Brain pericyte (primary cell): ENCODE measurements around the gene ZNF397.
"Not testable (repeated sequence)": the region's sequence is repeated elsewhere in the genome, so short reads cannot be mapped to it uniquely, and the experiment has no call there.

Source experiments
- DNase-seq: peaks from one replicate; pipeline ENCODE4 v3.0.0-alpha.2; 2012; ENCODE audit warnings: low read depth, low spot score

ZNF397 gene

GRCh38 chr18:35240664-35241447 is at the start of gene ZNF397:
Gene ZNF397 (plus strand): TSS chr18:35241034. CDS start chr18:35242471, 1,437 bp downstream.
- DNase-seq, result peak; percentile 82

DNA sequence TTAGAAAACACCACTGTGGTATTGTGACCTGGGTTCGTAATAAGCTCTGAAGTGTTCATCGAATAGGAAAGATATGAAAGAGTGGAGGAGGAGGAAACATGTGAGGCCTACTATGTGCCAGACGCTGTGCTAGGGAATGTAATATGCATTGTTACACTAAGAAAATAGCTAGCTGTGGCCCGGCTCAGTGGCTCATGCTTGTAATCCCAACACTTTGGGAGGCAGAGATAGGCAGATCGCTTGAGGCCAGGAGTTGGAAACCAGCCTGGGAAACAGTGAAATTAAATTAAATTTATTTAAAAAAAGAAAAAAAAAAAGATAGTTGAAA is 49.2 kb upstream of the ZNF397 start:
- no peak for DNase-seq

- no peak for DNase-seq
Observed at GRCh38 chr18:35192415-35192814, 48.4 kb upstream of the ZNF397 start.

GRCh38 chr18:35193316-35193715 is 47.5 kb upstream of the ZNF397 start:
- no peak for DNase-seq

- DNase-seq, result no peak
Observed at GRCh38 chr18:35197296-35197695, 43.5 kb upstream of the ZNF397 start.

- DNase-seq, result no peak
Observed at GRCh38 chr18:35201256-35201931, 39.4 kb upstream of the ZNF397 start.

DNA sequence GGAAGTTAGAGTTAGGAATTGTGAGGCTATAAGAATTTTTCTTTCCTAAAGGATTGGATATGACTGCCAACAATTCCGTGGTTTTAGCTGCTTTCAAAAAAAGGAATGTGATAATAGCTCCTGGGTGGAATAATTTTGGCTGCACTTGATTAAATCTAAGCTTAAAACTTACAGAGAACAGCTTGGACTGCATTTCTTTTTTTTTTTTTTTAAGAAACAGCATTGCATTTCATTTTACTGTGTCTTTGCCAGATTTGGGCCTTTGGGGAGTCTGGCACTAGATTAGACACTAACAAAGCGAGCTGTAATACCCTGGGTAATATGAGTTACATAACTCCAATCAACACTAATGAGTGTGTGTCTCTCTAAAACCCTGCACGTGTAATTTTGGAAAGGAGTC is 37.8 kb upstream of the ZNF397 start:
- DNase-seq, result no peak

DNA sequence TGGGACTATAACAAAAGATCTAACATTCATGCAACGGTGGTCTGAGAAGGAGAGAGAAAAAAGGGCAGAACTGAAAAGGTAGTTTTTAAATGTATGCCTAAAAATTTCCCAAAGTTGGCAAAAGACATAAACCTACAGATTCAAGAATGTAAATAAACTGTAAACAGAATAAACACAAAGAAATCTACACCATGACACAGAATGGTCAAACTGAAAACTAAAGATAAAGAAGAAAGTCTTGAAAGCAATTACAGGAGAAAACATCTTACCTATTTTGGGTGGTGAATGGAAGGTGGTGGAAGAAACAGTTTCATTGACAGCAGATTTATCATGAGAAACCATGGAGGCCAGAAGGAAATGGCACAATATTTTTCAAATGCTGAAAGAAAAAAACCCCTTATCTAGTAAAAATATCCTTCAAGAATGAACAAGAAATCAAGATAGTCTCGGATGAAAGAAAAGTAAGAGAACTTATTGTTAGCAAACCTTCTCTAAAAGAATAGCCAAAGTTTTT is 35.6 kb upstream of the ZNF397 start:
- DNase-seq, result no peak

- not testable (repeated sequence) for DNase-seq
Observed at GRCh38 chr18:35205746-35206458, 34.9 kb upstream of the ZNF397 start.

DNA sequence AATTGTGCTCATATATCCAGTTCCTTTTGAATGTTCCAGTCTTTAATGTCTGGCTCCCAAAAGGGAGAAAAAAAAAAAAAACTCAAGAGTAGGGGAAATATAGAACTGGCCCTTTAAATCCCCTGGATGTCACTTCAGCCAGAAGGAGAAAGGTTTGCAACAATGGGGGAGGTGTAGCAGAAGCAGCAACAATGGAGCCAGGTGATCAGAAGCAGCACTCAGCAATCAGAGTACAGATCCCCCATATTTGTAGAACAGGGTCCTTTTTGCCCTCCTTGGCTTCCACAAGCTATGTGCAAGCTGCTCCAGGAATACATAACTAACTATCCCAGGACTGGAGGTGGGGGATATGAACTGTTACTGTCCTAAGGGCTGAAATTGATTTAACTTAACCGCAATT is 25.8 kb upstream of the ZNF397 start:
- no peak for DNase-seq

DNA sequence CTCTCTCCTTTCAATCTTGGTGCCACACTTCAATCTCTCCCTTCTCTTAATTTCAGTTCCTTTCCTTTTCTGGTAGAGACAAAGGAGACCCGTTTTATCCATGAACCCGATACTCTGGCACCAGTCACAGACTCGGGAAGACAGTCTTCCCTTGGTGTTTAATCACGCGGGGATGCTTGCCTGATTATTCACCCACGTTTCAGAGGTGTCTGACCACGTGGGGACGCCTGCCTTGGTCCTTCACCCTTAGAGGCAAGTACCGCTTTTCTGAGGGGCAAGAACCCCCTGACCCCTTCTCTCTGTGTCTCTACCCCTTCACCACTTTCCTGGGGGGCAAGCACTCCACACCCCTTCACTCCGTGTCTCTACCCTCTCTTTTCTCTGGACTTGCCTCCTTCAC is 24.2 kb upstream of the ZNF397 start:
- DNase-seq, result not testable (repeated sequence)

- DNase-seq, result not testable (repeated sequence)
Observed at GRCh38 chr18:35219331-35219730, 21.5 kb upstream of the ZNF397 start.

DNA sequence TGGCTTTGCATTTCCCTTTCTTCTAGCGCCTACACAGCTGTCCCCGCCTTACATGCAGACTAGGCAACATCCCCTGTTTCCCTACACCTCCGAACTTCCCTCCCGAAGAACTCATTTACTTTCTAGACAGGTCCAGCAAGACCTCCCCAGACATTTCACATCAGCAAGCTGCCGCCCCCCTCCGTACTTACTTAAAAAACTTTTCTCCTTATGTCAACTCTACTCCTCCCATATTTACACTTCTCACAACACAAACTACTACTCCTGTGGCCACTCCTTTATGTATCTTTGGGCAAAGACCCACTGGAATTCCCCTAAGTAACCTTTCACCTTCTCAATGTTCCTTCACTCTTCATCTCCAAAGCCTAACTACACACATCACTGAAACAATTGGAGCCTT is 20.4 kb upstream of the ZNF397 start:
- no peak for DNase-seq

DNA sequence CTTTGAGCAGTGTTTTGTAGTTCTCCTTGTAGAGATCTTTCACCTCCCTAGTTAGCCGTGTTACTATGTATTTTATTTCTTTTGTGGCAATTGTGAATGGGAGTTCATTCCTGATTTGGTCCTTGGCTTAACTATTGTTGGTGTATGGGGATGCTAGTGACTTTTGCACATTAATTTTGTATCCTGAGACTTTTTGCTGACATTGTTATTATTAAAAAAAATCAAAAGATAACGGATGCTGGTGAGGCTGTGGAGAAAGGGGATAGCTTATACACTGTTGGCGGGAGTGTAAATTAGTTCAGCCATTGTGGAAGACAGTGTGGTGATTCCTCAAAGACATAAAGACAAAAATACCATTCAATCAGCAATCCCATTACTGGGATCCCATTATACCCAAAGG is 17.0 kb upstream of the ZNF397 start:
- DNase-seq, result no peak

DNA sequence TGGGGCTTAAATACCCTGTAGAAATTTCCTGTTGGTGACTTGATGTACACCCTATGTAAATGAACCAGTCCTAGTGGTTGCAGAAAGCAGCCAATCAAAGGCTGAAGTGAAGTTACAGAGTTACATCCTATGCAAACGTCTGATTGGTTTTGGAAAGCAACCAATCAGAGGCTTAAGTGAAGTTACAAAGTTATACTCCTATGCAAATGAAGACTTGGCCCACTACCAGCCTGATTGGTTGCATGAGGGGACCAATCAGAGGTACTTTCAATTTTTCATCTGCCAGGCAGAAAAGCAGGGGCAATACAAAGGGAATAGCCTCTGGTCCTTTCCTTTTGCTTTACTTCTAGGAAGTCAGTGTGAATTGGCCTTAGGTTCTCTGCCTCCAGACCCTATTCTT is 13.6 kb upstream of the ZNF397 start:
- no peak for DNase-seq

GRCh38 chr18:35231052-35231451 is 9.8 kb upstream of the ZNF397 start:
- DNase-seq, result peak; percentile 17

GRCh38 chr18:35236571-35237363 is 4.1 kb upstream of the ZNF397 start:
- no peak for DNase-seq

DNA sequence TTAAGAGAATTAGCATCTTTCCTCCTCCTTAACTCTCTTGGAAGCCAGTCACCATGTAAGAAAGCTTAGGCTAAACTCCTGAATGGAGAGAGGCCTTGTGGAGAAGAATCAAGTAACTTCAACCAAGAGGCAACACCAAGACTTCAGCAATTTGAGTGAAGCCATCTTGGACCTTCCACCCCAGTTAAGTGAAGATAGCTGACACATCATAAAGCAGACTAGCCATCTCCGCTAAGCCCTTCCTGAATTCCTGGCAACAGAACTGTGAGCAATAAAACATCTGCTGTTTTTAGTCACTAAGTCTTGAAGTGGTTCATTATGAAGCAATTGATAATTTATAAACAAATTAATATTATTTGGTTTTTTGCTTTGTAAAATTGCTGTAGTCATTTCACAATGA is 1.5 kb upstream of the ZNF397 start:
- no peak for DNase-seq

DNA sequence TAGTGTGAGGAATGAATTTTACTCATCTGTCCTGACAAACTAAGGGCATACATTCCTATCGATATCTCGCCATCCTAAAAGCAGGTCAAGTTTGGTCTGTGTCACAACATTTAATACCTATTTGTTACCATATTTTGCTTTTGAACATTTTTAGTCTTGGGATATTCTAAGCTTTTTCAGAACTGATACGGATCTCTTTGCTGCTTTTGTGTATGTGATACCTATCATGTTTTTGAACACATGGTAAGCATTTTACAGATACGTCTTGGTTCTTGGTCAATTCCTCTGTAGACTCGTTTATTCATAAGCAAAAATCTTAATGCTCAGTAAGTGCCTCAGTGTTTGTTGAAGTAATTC is 592 bp downstream of the ZNF397 start:
- DNase-seq, result no peak

- DNase-seq, result no peak
Observed at GRCh38 chr18:35242426-35242825, 1.6 kb downstream of the ZNF397 start.

DNA sequence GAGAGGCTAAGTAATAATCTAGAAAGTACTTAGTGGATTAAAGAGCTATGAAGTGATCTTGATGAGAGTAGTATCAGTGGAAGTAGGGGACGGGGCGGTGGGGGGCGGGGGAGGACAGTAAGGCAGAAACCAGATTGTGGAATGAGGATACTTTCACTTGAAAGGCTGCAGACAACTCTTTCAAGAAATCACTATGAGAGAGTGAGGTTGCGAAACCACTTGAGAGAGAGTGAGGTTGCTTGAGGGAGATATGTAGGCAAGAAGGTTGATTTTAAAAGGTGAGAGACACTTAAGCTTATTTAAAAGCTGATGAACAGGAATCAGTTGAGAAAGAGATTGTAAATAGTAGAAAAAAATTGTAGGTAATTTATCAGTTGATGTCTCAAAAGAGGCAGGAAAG is 3.8 kb downstream of the ZNF397 start:
- no peak for DNase-seq
